Esophagus (tissue), 2 donors: Measurements from ENCODE around the gene LAMA5. TPM values are rescaled to one million over a fixed set of nuclear protein-coding genes. Genes with fewer than 3 reads are reported as not detected.

Source experiments
- H3K27ac ChIP-seq, 2 donors: one replicate each; pipeline ENCODE4 v1.5.1; 2013; ENCODE audit warnings: low read depth in 2 of 2, mild to moderate bottlenecking in 2 of 2, inconsistent platforms in 1 of 2, low read length in 1 of 2, moderate library complexity in 1 of 2
- H3K27me3 ChIP-seq, 2 donors: one replicate each; pipeline ENCODE4 v1.6.1; 2013; ENCODE audit warnings: low read length in 2 of 2, control low read depth in 1 of 2, mild to moderate bottlenecking in 1 of 2; ENCODE audit not compliant: insufficient read depth in 2 of 2, control insufficient read depth in 1 of 2
- H3K36me3 ChIP-seq, 2 donors: one replicate each; pipeline ENCODE4 v1.6.1; 2013; ENCODE audit warnings: low read length in 1 of 2; ENCODE audit not compliant: control insufficient read depth in 2 of 2, insufficient read depth in 2 of 2
- H3K4me1 ChIP-seq, 2 donors: one replicate each; pipeline ENCODE4 v1.6.1; 2013; ENCODE audit warnings: low read length in 1 of 2; ENCODE audit not compliant: control insufficient read depth in 2 of 2, insufficient read depth in 2 of 2
- H3K4me3 ChIP-seq, 2 donors: one replicate each; pipeline ENCODE4 v1.5.1; 2013; ENCODE audit warnings: low read length in 2 of 2, mild to moderate bottlenecking in 2 of 2, low read depth in 1 of 2, moderate library complexity in 1 of 2
- H3K9me3 ChIP-seq, 2 donors: one replicate each; pipeline ENCODE4 v1.6.1; 2013; ENCODE audit warnings: mild to moderate bottlenecking in 2 of 2, low read depth in 1 of 2, low read length in 1 of 2, moderate library complexity in 1 of 2; ENCODE audit not compliant: control insufficient read depth in 2 of 2, insufficient read depth in 1 of 2
- WGBS, 2 donors: extraction: QIAGEN DNeasy Blood & Tissue Kit; methylation state at CpG; one replicate each; pipeline ENCODE4 v1.1.7; 2013; 5-methylcytosine and 5-hydroxymethylcytosine counted together
- polyA plus RNA-seq, 2 donors: library from polyadenylated mRNA; stranded (reverse); fragments of 200-250 nt; gene quantifications; one replicate each; pipeline ENCODE4 v1.2.3, GENCODE V29; 2013
- donor health status: healthy with polysubstance abuse.
- donor health status: Bipolar disorder and iron deficiency.

The LAMA5 gene, protein sequence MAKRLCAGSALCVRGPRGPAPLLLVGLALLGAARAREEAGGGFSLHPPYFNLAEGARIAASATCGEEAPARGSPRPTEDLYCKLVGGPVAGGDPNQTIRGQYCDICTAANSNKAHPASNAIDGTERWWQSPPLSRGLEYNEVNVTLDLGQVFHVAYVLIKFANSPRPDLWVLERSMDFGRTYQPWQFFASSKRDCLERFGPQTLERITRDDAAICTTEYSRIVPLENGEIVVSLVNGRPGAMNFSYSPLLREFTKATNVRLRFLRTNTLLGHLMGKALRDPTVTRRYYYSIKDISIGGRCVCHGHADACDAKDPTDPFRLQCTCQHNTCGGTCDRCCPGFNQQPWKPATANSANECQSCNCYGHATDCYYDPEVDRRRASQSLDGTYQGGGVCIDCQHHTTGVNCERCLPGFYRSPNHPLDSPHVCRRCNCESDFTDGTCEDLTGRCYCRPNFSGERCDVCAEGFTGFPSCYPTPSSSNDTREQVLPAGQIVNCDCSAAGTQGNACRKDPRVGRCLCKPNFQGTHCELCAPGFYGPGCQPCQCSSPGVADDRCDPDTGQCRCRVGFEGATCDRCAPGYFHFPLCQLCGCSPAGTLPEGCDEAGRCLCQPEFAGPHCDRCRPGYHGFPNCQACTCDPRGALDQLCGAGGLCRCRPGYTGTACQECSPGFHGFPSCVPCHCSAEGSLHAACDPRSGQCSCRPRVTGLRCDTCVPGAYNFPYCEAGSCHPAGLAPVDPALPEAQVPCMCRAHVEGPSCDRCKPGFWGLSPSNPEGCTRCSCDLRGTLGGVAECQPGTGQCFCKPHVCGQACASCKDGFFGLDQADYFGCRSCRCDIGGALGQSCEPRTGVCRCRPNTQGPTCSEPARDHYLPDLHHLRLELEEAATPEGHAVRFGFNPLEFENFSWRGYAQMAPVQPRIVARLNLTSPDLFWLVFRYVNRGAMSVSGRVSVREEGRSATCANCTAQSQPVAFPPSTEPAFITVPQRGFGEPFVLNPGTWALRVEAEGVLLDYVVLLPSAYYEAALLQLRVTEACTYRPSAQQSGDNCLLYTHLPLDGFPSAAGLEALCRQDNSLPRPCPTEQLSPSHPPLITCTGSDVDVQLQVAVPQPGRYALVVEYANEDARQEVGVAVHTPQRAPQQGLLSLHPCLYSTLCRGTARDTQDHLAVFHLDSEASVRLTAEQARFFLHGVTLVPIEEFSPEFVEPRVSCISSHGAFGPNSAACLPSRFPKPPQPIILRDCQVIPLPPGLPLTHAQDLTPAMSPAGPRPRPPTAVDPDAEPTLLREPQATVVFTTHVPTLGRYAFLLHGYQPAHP (N-terminal part only)
- polyA plus RNA-seq = 100 to 1,000 TPM in 1 of 2 donors, 10 to 100 TPM in 1; 79.9 to 329 TPM

DNA sequence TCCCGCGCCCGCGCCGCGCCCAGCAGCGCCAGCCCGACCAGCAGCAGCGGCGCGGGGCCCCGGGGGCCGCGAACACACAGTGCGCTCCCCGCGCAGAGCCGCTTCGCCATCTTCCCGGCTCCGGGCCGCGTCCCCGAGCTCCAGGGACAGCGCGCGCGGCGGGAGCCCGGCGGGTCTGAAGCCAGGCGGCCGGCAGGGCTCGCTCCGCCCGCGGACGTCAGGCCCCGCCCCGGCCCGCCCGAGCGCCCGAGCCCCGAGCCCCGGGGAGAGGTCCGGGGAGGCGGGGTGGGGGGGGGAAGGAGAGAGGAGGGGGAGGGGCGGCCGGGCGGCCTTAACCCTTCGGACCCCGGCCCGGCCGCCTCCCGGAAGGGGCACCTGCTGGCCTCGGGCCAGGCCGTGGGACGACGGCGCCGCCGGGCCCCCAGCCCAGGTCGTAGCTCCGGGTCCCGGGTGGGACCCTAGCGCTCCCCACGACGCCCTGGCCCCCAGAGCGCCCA, at the start of gene LAMA5:
Gene LAMA5 (minus strand): TSS at position 177 of the 497 bp plus-strand sequence. CDS start 67 bp downstream, at position 110.
- Histone ChIP-seq H3K27me3 (no peaks in the 10 kb centered on the region), H3K27ac (peak within 1 kb of the TSS; percentile 78 to 91), H3K9me3 (no peaks in the 10 kb centered on the region), H3K4me1 (peaks cover 30 to 59% of the 10 kb centered on the region in 2 donors), H3K4me3 (peak within 1 kb of the TSS; percentile 61 to 72), H3K36me3 (peaks cover 0 to 3% of the 10 kb centered on the region in 2 donors)
- 1% methylated on average over 45 to 70 of the region's 70 CpGs for WGBS, 2 donors

DNA sequence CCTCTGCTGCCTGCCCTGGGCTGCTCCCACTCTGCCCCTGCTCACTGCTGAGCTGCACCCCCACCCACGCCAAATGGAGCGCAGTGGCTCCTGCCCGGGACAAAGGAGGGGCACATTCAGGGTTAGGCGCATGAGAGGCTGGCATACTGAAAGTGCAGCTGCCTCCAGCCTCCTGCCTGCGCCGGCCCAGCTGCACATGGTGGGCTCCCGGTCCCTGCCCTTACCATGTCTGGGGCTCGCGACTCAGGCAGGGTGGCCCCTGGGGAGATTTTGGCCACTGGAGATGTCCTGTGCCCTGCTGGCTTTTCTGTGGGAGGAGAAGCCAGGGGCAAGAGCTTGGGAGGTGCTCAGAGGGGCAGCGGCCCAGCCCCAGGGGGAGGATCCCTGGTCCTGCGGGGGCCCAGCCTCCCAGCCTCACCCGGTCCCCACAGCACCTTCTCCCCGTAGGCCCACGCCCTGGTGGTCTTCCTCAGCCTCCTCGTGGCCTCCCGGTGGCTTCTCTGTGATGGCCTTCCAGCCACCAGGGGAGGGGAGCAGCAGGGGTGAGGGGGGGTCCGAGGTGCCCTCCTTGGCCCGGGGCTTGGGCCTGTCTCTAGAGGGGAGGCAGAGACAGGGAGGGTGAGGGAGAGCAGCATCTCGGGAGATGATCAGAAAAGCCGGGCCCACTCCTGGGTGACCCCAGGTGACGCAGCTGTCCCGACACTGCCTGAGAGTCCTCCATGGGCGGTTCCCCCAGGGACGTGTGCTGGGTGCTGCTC, 48.4 kb upstream of the LAMA5 start:
- 82 to 83% methylated on average over 23 to 24 of the region's 24 CpGs for WGBS, 2 donors
- Histone ChIP-seq H3K36me3 (peaks cover 0 to 8% of the 10 kb centered on the region in 2 donors), H3K4me3 (no peak overlapping the region), H3K9me3 (peaks cover 0 to 4% of the 10 kb centered on the region in 2 donors), H3K4me1 (peaks cover 0 to under 1% of the 10 kb centered on the region in 2 donors), H3K27me3 (no peaks in the 10 kb centered on the region), H3K27ac (no peak overlapping the region)

DNA sequence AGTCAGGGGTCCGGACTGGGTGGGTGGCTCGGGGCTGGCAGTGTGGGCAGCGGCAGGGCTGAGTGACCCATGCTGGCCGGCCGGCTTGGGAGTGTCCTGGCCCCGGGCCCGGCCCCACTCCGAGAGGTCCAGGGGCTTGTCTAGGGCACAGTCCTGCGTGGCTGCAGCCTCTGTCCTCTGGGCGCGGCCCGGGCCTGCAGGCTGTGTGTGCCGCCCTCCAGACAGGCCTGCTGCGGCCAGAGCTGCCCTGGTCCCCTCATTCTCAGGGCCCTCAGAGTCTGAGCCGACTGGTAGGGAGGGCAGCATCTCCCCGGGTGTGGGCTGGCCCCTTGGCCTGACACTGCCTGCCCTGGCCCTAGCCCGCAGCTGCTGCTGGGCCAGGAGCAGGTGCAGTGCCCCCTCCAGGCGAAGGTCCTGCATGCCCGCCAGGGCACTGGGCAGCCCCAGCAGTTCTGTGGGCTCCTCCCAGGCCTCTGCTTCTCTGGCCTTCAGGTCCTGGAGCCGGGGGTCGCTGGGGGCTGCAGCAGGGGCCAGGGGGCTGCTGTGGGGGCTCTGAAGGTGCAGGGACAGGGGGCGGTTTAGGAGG, 46.9 kb upstream of the LAMA5 start:
- Histone ChIP-seq H3K9me3 (peaks cover 0 to 4% of the 10 kb centered on the region in 2 donors), H3K36me3 (peaks cover 0 to 4% of the 10 kb centered on the region in 2 donors), H3K27ac (no peak overlapping the region), H3K27me3 (no peaks in the 10 kb centered on the region), H3K4me1 (peaks cover 5 to 7% of the 10 kb centered on the region in 2 donors), H3K4me3 (no peak overlapping the region)
- WGBS, 2 donors = 84% methylated on average over 22 of the region's 22 CpGs

- H3K4me3 ChIP-seq = no peak overlapping the region
- peaks cover 0 to 4% of the 10 kb centered on the region in 2 donors for H3K9me3 ChIP-seq
- H3K4me1 ChIP-seq = peaks cover 5 to 7% of the 10 kb centered on the region in 2 donors
- no peaks in the 10 kb centered on the region for H3K27me3 ChIP-seq
- WGBS, 2 donors = 77 to 81% methylated on average over 11 of the region's 11 CpGs
- H3K27ac ChIP-seq = no peak overlapping the region
- peaks cover 0 to 4% of the 10 kb centered on the region in 2 donors for H3K36me3 ChIP-seq
Measured at GRCh38 chr20:62413025-62413570, 46.0 kb upstream of the LAMA5 start.

DNA sequence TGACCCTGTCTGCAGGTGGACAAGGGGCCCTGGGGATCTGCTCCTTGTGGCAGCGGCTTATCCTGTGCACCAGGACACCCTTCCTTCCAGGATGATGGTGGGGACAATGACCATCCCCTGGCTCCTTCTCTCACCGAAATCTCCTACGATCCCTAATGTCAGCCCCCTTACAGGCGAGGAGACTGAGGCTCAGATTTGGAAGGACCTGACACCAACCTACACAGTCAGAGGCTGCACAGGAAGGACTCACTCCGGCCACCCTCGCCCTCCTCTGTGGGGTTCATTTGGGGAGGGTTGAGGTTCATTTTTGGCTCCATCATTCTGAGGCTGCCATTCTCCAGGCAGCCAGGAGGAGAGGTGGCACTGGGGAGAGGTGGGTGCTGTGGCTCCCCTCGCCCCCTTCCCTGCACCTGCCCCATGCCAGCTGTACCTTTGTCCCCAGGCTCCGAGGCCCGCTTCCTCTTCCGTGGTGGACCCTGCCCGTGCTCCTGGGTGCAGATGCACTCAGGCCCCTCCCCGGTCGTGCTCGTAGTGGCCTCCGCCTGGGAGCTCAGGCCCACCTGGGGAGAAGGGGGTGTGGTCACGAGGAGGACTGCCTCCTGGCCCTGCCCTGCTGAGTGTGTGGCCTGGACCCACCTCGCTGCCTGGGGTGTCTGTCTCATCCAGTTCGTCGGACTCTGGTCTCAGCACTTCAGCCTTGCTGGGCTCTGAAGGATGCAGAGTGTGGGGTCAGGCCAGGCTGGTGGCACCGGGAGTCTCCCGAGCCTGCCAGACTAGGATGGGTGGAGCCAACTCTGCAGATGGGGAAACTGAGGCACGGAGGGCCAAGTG, 45.3 kb upstream of the LAMA5 start:
- Histone ChIP-seq H3K4me1 (peaks cover 6 to 14% of the 10 kb centered on the region in 2 donors), H3K9me3 (peaks cover 0 to 4% of the 10 kb centered on the region in 2 donors), H3K36me3 (peaks cover 0 to 4% of the 10 kb centered on the region in 2 donors), H3K4me3 (no peak overlapping the region), H3K27ac (no peak overlapping the region), H3K27me3 (no peaks in the 10 kb centered on the region)
- WGBS, 2 donors = 69 to 75% methylated on average over 20 to 22 of the region's 22 CpGs

DNA sequence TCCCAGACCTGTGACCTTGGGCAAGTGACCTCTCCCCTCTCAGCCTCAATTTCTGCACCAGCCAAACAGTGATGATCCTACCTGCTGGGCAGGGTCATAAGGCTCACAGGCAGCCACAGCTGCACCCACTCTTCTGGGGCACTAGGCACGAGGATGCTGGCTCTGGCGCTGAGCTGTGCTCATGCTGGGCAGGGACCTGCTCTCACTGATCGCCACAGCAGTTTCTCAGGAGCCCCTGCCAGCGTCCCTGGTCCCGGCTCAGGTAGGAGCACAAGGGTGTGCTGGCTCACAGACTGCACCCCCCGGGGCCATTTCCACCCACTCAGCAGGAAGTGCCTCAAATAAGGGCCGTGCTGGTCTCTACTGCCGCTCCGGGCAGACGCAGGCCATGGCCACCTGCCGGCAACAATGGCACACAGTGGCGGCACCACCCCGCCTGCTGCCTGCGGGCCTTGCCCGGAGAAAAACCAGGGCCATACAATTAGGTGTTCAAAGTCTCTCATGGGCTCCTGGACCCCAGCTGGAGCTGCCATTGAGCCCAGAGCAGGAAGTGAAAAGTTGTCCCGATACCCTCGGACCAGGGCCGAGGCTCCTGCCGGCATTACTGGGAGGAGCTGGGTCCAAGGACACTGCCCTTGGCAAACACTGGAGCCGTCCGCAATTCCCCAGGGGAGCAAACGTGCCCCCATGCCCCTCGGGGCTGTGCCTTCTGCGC, 44.5 kb upstream of the LAMA5 start:
- 61 to 70% methylated on average over 24 of the region's 24 CpGs for WGBS, 2 donors
- H3K4me3 ChIP-seq = no peak overlapping the region
- no peaks in the 10 kb centered on the region for H3K9me3 ChIP-seq
- no peak overlapping the region for H3K27ac ChIP-seq
- no peaks in the 10 kb centered on the region for H3K27me3 ChIP-seq
- H3K36me3 ChIP-seq = no peaks in the 10 kb centered on the region
- peaks cover 8 to 15% of the 10 kb centered on the region in 2 donors for H3K4me1 ChIP-seq

DNA sequence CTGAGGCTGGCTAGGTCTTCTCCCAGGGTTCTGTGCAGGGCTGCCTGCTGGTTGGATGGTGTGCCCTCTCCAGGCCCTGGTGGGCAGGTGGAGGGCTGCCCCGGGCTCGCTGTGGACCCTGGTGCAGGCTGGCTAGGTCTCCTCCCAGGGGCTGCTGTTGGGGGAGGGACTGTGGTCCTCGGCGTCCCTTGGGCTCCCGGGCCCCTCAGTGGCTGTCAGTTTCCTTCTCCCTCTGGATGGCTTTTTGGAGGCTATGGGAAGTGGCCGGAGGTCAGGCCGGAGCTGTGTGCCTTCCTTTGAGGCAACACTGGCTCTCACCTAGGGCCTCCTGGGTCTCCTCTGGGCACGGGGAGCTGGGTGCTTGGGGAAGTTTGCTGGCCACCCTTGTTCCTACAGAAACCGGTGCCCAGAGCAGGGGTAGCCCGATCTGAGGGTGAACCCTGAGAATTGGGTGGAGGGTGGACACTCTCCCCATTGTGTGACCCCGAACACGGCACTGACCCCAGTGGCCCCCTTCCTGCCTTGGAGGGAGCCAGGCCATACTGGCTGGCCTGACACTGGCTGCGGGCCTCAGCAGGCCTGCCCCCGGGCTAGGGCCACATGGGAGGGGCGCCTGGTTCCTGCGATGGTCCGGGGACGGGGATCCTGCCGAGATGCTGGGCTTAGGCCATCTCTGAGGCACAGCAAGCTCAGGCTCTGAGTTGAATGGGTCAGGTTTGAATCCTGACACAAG, 43.8 kb upstream of the LAMA5 start:
- 81 to 83% methylated on average over 17 to 19 of the region's 19 CpGs for WGBS, 2 donors
- Histone ChIP-seq H3K36me3 (no peaks in the 10 kb centered on the region), H3K4me3 (no peak overlapping the region), H3K4me1 (peaks cover 8 to 22% of the 10 kb centered on the region in 2 donors), H3K27me3 (no peaks in the 10 kb centered on the region), H3K27ac (no peak overlapping the region), H3K9me3 (no peaks in the 10 kb centered on the region)
